Putamen (tissue), 1 donor: ENCODE measurements around the gene NTM.
"Not testable (repeated sequence)": the region's sequence is repeated elsewhere in the genome, so short reads cannot be mapped to it uniquely, and the experiment has no call there.

ENCODE experiments used
- DNase-seq: peaks from one replicate; pipeline ENCODE4 v3.0.0-alpha.2; 2016; ENCODE audit warnings: low spot score

NTM gene

DNA sequence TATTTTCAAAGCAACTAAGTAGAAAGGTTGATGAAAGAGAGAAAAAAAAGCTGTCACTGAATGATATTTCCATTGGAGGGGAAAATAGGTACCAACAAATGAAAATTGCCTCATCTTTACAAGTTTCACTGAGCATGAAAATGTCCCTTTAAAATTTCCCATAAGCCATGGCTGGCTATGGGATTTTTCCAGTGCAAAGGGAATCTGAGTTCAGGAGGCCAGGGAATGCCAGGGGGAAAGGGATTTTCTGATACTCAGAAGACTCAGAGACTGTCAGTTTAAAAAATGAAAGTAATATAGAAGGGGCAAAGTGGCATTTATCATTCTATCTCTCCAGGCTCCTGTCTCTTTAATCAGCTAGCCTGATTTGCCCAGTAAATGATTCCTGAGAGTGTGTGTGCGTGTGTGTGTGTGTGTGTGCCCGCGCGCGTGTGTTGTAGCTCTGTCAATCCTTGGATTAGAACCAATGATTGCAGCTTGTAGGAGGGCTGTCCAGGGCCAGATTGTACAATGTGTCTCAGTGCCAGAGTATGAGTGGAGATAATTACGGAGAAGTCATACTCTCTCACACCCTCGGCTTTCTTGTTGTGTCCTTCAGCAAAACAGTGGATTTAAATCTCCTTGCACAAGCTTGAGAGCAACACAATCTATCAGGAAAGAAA lies at the start of gene NTM:
Gene NTM (plus strand): TSS at position 526 of the 662 bp plus-strand sequence.
- peak; percentile 93 for DNase-seq

- no peak for DNase-seq
Measured at GRCh38 chr11:131324921-131325570, 45.4 kb upstream of the NTM start.

DNA sequence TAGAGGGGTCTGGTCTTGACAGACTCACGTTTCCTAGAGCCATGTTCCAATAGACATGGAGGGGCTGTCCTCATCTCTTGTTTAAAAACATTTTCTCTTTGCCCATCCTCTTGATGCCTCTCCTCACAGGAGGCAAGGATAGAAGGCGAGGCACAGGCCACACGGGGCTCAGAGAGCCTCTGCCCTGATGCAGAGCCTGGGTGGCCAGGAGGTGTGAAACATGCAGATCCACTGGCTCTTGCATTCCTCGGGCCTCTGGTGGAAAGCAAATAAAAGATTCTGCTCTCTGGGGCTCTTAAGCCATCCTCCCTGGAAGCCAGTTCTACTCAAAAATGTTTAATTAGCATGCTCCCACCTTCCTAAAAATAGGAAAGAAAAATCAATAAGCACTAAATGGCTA lies 43.6 kb upstream of the NTM start:
- DNase-seq: no peak

DNA sequence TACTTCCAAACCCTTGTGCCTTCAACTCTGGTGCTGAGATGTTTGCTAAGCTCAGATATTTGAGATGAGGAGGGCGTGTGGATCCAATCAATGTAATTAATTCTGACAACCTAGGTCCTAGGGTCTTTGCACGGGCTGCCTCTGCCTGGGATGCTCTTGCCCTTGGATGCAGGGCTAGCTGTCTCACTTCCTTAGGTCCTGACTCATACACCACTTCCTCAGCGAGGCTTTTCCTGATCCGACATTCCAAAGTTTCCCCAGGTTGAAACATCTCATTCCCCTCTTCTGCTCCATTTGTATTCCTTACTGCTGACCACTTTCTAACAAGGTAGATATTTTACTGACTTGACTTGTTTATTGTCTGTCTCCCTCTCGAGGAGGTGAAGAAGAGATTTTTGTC lies 43.0 kb upstream of the NTM start:
- no peak for DNase-seq

GRCh38 chr11:131328843-131329242 lies 41.6 kb upstream of the NTM start:
- peak; percentile 52 for DNase-seq

DNA sequence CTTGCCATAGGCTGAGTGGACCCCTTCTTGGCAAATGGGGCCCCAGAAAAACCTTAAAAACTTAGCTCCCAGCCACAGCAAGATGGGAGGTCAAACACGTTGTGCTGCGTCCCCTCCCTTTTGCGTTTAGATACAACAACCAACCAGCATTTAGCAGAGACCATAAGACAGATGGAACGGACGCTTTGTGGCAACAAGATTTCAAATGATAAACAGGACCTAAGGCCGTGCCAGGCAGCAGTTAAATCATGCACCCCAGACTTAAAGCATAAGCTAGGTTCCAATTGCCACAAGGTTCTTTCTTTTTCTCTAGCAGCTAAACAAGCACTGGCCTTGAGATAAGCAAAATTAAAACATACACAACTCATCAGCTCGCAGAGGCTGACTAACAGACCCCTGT lies 39.4 kb upstream of the NTM start:
- DNase-seq: no peak

DNA sequence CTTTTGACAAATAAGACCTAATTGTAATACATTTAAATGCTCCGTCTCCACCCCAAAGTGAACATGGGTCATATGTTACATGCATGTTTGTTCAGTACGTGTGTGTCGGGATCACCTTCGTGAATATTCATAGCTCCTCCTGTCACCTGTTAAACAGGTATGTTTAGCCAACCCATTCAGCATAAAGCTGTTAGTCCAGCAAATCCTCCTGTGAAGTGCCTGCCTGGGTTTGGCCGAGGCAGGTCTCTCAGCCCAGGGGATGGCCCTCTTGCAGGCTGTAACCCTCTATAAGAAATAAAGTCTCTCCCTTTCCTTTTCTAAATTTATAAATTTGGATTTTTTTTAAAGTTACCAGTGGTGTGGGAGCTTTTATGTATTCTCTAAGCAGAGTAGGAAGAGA lies 38.9 kb upstream of the NTM start:
- no peak for DNase-seq

DNA sequence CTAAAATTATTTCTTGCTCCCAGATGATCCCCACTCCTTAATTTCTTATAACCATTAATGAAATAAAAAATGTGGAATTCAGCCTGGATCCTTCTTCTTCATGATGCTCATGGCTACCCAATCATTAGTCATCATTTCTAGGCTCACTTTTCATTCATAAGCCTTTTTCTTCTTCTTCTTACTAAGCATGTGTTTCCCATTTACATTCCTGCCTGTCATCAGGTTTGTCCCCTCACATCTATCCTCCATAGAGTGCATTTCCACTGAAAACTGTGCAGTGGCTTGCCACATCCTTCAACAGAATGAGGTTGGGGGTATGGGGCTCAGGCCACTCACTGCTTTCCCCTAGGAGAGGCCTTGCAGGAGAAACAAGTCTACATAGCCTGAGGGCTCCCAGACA lies 35.8 kb upstream of the NTM start:
- no peak for DNase-seq

DNA sequence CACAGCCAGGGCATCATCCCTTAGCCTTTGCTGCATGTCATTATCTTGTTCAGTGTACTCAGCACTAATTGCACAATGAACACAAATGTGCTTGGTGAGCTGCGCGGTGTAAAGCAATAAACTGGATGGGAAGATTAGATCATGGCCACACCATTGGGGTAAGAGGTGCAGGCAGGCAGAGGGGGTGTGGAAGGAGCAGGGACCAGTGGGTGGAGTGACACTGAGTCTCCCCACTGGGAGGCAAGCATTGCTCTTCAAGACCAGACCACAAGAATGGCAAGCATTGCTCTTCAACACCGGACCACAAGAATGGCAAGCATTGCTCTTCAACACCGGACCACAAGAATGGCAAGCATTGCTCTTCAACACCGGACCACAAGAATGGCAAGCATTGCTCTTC lies 28.5 kb upstream of the NTM start:
- DNase-seq: not testable (repeated sequence)

- DNase-seq: not testable (repeated sequence)
Measured at GRCh38 chr11:131342442-131342841, 28.0 kb upstream of the NTM start.

- DNase-seq: no peak
Measured at GRCh38 chr11:131345406-131345805, 25.0 kb upstream of the NTM start.

GRCh38 chr11:131349368-131350086 lies 20.9 kb upstream of the NTM start:
- DNase-seq: no peak

- no peak for DNase-seq
Measured at GRCh38 chr11:131350872-131351271, 19.5 kb upstream of the NTM start.

GRCh38 chr11:131351848-131352247 lies 18.6 kb upstream of the NTM start:
- DNase-seq: no peak

DNA sequence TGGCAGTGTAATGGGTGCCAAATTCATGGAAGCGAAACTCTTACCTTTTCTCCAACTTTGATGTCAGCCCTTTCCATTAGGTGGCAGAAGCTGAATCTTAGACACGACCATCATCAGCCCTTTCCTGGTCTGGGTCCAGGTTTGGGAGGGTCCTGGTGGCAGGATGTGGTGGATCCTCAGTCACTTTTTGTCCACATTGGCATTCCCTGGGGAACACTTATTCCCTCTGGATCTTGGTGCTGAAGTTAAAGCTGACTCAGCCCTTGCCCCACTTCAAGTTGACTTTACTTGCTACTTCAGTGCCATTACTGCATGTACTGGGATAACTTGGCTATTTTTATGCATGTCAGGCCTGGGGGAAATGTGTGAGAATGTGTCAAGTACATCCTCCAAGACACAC lies 16.6 kb upstream of the NTM start:
- no peak for DNase-seq

- no peak for DNase-seq
Measured at GRCh38 chr11:131354251-131354701, 16.1 kb upstream of the NTM start.

GRCh38 chr11:131356206-131356605 lies 14.2 kb upstream of the NTM start:
- no peak for DNase-seq

DNA sequence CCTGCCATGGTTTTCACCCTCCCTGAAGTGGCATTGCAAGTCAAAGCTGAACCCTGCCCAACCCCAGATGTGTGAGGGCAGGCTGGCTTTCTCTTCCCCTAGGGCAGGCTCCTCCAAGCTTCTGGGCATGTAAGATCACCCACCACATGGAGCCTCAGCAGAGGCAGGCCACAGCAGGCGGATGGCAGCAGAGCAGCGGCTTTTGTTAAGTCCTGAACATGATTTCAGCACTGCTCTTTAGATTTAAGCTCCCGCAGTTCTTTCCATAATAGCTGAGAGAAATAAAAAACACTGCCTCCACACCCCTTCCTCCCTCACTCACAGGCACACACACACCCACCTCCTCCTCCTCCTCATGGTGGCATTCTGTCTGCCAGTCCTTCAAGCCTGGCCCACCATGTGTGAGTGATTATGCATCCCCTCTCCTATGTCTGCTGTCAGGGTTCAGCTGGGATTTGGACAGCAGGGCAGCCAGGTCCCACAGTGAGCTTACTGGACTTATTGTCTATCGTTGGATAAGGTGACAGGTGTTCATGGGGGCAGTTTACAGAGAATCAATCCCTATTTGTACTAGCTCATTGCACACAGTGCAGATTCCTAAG lies 5.0 kb upstream of the NTM start:
- no peak for DNase-seq

DNA sequence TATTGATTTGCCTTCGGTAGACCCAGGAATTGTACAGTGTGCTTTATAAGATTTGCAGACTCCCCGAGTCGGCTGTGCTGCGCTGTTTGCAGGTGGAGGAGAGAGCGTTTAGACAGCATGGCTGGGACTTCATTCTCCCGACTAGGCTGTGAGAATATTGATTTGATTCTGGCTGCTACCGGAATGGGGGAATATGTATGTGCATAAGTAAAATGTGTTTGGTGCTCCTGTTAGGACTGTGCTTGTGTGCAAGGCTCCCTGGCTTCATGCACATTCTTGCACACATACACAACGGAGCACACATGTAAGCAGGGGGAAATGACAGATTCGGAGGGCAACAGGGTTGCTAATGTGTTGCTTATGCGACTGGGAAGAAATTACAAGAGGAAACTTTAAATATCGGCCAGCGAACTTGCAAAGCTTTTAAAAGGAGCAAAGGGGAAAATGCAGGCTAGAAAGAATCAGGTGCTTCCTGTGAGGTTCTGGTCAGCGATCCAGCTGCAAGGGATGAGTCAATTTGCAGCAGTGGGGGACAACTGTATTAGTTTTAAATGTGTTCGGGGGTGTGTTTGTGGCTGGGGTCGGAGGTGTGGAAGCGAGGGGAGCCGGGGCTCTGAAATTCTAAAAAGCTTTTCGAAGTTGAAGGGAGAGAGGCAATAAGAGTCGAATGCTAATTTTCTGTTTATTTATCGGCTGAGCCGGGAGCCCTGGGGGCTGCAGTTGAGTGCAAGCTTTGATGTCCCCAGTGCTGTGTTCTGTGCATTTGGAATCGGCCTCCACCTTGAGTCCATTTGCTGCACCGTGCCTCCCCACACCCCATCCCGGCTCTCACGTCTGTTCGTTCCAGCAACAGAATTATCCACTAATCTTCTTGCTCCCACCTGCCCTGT lies 731 bp downstream of the NTM start:
- no peak for DNase-seq

DNA sequence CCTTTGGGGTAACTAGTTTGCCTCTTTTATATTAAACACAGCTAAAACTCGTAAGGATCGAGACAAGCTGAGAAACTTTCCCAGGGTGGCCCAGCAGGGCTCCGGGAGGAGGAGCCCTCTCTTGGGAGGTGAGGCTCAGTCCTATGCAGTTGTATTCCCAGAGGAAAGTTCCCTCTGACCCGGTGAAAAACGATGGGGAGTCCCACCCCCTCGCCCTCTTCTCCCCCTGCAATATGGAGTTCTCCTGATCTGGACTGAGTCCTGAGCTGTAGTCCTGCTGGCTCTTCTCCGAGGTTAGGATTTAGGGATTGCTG lies 1.3 kb downstream of the NTM start:
- no peak for DNase-seq

DNA sequence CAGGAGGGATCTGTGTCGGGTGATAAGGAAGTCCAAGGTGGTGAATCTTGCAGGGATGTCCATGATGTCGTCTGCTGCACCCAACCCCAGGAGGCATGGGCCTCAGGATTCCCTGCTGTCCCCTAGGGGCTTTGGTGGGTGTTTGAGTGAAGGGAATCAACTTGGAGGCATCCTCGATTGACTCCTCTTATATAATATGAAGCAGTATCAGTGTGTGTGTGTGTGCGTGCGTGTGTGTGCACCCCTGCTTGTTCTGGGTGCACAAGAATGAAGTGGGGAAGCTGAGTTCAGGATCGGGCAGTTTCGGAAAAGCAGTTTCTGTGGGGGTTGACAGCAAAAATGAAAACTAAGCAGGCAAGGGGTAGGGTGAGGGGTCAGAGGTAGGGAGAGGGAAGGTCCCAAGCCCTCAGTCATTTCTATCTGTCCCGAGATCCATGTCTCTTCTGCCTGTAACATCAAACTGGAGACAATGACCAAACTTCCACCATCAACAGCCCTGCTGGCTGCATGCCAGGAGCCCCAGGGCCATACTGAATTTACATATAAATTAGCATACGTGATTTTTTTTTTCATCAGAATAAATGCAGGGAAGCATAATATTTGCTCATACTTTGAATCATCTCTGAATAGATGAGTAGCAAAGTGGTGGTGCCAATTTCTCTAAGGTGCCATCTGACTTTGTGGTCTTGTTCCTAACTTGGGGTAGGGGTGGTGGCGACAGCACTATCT lies 2.0 kb downstream of the NTM start:
- DNase-seq: no peak
